Measurements from ENCODE around the gene LRBA. TPM values are rescaled to one million over a fixed set of nuclear protein-coding genes. Genes with fewer than 3 reads are reported as not detected.
A peak's percentile ranks its signal among the peaks of the same experiment; 100 is the strongest.
"Not testable (repeated sequence)": the region's sequence is repeated elsewhere in the genome, so short reads cannot be mapped to it uniquely, and the experiment has no call there.

LRBA gene
- total RNA-seq, 1 donor from 2014 or later, result 58.0 TPM

DNA sequence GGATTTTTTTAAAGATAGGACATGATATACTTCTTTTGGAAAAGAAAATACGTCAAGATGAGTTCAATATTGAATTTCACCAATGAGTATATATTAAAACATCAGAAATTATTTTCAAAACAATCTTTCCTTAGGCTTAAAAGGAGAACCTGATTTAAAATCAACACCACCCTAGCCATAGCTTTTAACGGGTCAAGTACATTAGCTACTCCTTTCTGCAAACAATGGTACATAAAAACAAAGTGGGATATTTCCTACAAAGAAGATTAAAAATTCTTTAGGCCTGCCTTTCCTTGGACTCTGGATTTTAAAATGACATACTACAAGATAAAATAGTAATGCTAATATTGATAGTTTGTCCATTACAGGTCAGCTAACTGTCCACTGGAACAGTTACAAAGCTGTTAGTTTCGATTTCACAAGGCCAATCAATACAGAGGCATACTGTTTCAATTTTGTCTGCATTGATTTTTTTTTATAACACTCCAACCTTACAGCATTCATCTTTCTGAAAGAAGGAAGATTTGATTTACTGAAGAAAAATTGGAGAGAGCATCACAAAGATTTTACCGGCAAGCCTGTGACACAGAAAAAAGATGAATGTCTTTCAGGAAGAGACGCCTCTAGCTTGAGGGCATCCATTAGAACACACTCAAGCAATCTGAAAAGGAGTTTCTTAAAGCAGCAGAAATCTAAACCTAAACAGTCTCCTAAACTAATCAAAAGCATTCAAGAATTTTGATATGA is 335.9 kb downstream of the LRBA start:
- peak; percentile 24 for DNase-seq (ENCODE audit: low spot score)

DNA sequence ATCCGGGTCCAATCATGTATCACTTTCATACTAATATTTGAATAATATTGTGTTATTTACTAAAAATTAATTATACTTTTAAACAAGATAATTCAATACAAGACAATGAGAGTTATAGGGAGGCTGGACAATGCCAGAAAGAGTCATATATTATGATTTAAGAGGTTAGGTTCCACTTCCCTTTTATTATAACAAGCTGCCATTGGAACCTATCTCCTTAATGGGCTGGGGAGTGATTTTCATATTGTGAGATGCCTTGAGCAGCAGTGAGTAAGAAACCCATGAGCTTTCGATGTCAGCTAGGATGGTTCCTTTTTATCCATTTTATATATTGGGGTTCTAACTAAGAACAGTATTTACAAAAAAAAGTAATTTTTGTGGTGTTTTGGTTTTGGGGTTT is 341.3 kb downstream of the LRBA start:
- DNase-seq (ENCODE audit: low spot score), result no peak

DNA sequence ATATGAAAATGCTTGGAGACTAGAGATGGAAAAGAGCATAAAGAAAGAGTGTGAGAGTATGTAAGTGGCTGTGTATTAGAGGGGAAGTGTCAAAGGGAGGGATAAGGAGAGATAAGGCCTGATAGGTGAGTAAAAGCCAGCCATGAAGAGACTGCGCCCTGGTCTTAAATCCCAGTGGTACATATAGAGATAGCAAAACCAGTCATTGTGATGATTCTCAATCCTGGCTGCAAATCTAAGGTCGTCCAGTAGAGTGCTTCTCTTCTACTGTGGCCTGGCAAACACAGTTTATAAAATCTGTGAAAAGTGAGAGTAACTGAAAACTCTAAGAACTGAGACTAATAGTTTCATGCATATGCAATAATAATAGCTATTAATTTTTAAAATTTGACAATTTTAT is 346.3 kb downstream of the LRBA start:
- DNase-seq (ENCODE audit: low spot score), result no peak

DNA sequence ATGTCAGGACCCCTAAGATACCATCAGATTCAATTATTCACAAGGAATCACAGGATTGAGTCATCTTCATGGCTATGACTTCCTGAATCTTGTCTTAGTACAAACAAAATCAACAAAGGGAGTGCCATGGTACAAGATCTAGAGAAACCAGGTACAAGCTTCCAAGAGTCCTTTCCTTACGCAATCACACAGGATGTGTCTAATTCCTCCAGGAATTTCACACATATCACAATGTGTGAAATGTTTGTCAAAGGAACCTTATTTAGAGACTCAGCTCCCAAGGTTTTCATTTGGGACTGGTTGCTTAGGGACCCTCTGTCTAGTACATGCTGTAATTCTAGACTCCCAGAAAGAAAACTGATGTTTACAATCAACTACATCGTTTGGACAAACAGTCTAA is 350.1 kb downstream of the LRBA start:
- DNase-seq (ENCODE audit: low spot score), result no peak

DNA sequence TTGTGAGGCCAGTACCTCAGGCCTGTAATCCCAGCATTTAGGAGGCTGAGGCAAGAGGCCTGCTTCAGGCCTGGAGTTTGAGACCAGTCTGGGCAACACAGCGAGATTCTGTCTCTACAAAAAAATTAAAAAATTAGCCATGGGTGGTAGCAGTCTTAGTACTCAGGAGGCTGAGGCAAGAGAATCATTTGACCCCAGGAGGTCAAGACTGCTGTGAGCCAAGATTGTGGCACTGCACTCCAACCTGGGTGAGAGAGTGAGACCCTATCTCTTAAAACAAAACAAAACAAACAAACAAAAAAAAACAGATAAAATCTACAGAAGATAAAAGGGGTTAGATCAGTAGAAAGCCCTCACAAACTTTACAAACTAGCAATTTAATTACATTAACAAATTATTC is 352.4 kb downstream of the LRBA start:
- no peak for DNase-seq (ENCODE audit: low spot score)

DNA sequence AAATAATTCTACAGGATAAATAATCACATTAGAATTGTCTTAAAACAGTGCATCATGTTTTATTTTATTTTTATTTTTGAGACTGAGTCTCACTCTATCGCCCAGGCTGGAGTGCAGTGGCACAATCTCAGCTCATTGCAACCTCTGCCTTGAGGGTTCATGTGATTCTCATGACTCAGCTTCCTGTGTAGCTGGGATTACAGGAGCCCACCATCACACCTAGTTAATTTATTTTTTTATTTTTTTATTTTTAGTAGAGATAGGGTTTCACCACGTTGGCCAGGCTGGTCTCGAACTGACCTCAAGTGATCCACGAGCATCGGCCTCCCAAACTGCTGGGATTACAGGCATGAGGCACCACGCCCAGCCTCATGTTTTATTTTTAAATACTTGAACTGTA is 353.5 kb downstream of the LRBA start:
- DNase-seq (ENCODE audit: low spot score), result not testable (repeated sequence)

DNA sequence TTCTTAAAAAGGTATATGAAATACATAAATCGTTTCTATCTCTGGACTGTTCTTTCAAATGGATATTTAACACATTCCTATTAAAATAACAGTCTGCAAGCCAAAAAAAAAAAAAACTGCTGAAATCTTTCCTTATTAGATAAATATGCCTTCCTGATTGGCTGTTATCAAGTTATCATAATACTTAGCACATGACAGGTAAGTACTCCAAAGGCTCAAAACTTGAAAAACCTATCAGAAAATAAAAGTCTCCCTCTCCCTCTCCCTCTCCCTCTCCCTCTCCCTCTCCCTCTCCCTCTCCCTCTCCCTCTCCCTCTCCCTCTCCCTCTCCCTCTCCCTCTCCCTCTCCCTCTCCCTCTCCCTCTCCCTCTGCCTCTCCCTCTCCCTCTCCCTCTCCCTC is 356.8 kb downstream of the LRBA start:
- not testable (repeated sequence) for DNase-seq (ENCODE audit: low spot score)

DNA sequence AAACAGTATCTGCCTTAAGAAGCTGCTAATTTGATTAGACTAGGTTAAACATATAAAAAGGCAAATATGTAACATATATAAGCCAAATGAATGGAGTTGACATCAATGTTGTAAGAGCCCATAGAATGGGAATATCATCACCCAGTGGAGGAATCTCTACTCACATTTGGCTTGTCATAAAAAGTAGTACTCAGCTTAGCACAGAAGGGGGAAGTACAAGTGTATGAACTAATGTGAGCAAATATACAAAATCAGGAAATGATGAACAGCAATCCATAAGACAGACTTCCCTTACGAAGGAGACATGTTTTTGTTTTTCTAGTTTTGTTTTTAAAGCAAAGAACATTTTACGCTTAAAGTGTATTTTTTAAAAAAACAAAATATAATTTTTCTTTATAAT is 358.2 kb downstream of the LRBA start:
- no peak for DNase-seq (ENCODE audit: low spot score)

DNA sequence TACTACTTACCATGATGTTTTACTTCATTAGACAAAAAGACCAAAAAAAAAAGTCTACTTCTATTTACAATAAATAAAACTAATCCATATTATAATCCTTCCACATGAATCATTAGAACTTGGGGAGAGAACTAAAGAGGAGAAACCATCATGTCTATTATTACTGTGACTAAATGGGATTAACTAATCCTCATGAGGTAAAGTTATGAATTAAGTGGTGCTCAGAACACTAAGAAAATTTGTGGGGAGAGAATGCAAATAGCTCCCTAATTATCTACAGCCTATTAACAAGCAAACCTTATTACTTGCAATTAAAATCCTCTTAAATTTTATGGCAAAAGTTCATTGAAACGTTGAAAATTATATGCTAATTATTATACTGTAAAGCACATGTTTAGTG is 364.3 kb downstream of the LRBA start:
- DNase-seq (ENCODE audit: low spot score), result no peak

DNA sequence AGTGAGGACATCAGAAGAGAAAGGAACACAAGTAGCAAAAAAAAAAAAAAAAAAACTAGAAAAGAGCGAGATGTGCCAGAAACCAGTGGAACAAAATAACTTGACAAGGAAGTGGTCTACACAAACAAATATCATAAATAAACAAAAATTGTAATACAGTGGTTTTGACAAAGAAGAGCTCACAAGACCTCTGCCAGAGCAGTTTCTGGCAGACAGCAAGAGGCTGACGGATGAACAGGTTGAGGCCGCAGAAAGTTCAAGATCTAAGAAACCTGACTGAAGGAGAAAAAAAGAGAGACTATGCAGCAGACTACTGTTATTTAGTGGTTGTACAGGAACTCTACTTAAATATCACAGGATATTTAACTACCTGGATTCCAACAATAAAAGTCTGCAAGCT is 367.0 kb downstream of the LRBA start:
- no peak for DNase-seq (ENCODE audit: low spot score)

DNA sequence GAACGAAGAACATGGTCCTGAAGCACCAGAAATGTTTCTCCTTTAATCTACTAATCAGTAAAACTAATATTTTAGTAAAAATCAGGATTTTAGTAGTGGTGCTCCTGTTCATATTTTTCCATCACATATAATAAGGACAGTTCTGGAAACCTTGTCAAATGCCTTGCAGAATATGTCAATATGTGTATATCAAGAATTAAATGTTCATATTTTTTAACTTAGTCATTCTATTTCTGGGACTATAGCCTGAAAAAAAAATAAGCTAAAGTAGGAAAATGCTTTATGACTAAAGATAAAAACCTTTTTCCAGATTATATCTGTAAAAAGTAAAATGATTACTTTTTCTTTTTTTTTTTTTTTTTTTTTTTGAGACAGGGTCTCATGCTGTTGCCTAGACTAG is 368.1 kb downstream of the LRBA start:
- DNase-seq (ENCODE audit: low spot score), result no peak

DNA sequence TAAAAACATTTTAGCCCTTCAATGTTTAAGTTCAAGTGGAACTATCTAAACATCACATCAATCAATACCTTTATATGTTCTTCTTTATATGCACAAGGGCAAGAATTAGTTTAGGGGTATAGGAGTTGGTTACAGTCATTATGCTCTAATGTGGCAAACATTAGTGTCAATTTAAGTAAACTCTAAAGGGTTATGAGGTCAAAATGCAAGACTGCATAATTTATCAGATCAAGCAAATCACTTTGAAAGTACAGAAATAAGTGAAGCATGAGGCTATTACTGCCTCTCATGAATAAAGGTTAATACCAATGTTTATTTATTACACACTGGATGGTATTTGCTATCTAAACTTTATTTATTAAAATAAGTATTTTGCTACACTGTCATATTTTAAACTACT is 373.5 kb downstream of the LRBA start:
- DNase-seq (ENCODE audit: low spot score), result no peak

DNA sequence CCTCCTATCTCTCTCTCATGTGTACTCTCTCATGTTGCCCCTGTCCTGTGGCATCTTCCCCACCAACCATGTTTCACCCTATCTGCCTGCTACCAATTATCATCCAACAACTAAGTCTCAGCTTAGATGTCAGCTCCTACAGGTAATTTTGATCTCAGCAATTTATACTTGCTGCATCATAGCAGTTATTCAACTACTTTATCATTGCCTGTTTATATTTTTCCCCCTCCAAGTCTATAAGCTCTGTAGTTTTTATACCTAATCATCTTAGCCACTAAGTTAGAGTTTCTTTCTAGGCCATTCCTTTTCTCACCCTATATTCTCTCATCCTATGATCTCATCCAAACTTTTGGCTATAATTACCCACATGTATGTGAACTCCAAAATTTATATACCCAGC is 382.4 kb downstream of the LRBA start:
- no peak for DNase-seq (ENCODE audit: low spot score)

DNA sequence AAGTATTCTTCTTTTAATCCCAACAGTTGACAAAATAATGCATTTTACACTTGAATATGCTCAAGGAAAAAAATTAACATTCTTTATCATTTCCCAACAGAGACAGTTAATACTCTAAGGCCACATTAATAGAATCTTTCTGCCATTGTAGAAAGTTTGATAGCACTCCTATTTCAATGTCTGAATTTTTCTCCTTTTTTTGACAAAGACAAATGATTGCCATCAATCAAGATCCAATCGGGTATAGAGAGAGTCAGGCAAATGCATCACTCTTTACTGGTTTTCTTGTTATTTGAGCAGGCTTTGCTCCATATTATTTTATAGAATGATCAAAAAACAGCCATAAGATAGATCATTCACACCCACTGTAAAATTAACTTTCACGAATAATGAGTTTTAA is 387.0 kb downstream of the LRBA start:
- no peak for DNase-seq (ENCODE audit: low spot score)

DNA sequence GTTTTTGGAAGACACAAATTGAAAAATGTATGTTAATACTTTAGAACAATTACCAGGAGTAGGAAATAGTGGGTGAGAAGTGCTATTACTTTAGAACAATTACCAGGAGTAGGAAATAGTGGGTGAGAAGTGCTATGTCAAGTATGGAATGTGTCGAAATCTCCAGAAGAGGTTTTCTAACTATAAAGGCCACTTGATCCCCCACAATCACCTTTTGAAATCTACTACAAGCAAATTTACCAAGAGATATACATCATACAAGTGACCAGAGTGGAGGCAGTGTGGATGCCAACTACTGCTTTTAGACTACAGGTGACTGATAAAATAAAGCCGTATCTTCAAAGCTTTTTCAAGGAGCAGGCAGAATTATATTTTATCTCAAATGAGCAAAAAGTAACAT is 390.1 kb downstream of the LRBA start:
- no peak for DNase-seq (ENCODE audit: low spot score)

DNA sequence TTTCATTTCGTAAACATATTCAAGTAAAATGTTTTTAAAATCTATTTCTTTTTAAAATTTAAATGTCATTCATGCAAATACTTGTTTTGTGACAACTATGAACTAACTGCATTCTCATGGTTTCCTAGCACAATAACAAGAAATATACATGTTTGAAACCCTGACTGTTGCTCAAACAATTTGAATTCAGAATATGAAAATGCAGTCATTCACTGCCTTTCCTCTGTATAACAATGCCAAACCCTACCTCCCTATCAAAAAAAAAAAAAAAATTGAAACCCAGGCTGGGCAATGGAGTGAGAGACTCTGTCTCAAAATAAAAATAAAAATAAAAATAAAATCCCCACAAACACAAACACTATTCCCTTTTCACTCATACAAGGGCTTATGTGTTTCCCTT is 391.0 kb downstream of the LRBA start:
- DNase-seq (ENCODE audit: low spot score), result no peak

DNA sequence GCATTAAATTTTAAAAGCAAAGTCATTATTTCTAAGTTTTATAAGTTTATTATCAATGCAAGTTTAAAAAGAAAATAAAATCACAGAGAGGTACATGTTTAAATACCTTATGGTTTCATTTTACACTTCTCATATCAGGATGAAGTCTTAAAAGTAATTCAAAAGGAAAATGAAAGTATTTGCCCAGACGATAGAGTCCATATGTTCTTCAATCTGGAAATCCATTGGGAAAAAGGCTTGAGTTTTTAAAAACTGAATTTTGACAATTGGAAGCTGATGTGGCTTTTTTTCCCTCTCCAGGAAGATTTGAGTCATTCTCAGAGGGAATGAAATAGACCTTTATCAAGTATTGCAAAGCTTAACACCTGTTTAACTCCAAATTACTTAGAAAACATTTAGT is 396.0 kb downstream of the LRBA start:
- peak; percentile 9 for DNase-seq (ENCODE audit: low spot score)

DNA sequence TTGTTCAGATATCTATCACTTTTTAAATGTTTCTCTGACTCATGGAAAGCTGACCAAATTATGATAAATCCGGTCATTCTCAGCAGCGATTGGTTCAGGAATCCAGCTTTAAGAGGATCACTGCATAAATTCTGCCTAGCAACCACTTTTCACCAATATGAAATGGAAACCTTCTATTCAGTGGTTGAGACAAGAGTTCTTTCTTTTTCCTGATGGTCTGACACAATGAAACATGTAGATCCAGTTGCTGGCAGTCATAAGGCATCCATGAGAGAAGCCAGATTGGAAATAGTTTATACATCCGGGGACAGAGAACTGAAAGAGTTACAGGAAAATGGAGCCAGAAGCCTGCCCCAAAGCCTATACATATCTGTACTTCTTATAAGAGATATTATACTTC is 406.0 kb downstream of the LRBA start:
- DNase-seq (ENCODE audit: low spot score), result no peak

DNA sequence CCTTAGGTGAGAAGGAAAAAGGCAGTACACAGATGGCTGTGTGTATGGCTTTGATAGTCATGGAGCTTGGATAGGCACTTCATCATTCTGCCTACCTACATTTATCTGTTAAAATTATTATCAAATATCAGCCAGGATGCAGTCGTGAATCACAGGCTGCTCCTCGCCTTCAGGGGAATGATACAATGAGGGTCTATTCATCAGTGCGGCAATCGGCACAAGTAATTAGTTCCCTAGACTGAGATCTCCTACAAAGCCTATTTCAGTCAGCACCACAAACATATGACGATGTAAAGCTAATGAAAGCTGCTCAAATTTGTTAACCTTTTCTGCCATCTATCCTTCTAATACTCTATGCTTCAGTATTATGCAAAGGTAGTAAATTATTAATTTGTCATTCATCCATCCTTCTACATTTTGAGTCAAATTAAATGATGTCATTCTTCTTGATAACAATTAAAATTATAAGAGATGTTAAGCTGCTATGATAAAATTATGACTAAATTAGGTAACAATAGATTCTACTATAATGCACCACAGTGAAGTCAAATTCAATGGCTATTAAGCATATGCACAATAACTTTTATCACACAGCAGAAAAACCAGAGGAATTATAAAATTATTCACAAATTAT is 414.2 kb downstream of the LRBA start:
- DNase-seq (ENCODE audit: low spot score), result no peak

DNA sequence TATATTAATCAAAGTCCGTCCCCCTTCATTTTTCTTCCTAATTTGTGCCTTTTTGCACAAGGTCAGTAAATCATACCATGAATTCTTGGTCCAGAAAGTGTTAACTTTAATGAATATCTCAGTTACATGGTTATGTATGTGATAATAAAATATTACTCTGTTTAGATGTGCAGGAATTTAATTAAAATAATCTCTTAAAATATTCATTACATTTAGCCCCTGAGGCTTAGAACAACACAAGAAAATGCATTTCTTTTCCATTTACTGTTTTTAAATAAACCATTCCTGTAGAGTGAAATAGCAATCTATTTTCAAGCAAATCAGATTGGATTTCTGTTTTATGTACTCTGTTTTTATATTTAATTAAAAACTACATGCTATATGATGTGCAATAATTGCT is 415.5 kb downstream of the LRBA start:
- DNase-seq (ENCODE audit: low spot score), result no peak

DNA sequence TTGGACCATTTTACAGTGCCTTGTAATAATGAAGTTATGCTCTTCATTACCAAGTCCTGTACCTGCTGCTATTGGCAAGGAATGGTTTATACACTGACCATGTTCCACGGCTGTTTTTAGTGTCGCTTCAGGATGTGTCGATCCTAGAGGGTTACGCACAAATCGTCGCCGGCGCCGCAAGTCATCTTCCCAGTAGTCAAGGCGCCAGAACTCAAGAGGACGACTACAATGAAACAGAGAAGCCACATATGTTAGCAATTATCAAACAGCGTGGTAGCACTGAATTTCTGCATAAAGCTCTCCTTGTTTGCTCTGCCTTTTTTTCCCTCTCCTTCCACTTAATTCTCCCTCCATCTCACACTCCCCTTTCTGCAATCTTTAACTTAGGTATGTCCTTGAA is 416.2 kb downstream of the LRBA start:
- no peak for DNase-seq (ENCODE audit: low spot score)

DNA sequence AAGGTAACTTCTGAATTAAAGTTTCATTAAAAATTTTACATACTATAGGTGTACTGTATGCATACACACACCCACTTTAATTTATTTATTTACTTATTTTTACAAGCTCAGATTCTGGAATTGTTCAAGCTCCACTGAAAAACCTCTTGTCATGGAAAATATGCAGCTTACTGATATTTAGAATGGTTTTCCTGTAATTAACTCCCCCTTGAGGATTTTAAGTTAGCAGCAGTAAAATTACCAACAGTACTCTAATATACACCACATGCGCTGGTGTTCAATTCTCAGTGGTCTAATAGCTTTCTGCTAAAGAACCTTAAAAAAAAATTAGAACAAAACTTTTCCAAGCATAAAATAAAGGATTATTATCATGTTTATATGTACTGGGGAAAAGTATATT is 421.1 kb downstream of the LRBA start:
- no peak for DNase-seq (ENCODE audit: low spot score)

DNA sequence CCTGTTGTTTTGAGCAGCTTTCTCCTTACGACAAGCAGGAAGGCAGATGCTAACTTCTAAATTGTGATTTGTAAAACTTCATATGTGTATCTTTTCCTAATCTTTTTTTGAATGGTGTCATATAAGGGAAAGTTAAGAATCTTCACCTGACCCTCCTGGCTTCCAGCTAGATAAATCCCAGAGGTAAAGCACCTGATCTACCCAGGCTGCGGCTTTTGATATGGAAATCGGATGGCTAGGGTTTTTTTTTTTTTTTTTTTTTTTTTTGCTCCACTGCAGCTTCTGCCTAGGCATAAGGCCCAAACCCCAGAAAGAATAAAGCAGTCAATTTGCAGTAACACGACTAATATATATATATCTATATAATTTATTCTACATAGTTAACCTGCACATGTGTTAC is 423.2 kb downstream of the LRBA start:
- DNase-seq (ENCODE audit: low spot score), result no peak

DNA sequence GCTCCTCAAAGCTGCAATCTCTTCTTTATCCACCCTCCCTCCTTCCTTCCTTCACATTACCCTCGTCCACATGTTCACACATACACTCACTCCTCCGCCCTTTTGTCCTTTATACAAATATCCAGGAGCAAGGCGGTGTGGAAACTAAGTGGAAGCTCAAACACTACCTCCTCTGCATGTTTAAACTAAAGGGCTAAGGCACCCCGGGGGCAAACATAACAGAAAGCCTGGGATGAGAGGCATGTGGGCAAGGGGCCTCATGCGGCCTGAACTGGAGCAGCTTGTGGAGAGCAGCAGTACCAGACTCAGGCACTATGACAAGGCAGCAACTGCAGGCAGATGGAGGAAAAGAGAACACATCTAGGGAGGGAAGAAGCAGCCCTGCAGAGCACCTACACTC is 423.7 kb downstream of the LRBA start:
- peak; percentile 60 for DNase-seq (ENCODE audit: low spot score)
